Left lobe of liver (tissue), 2 donors: ENCODE data around the gene ACSL5. TPM values are rescaled to one million over a fixed set of nuclear protein-coding genes. Genes with fewer than 3 reads are reported as not detected.
A peak's percentile ranks its signal among the peaks of the same experiment; 100 is the strongest.
"Not testable (repeated sequence)": the region's sequence is repeated elsewhere in the genome, so short reads cannot be mapped to it uniquely, and the experiment has no call there.

Experiments
- ATAC-seq: fragments of 200-7000 bp; cut with Tn5 transposase; one replicate; pipeline ENCODE4 v1.9.1; 2020; ENCODE audit warnings: mild to moderate bottlenecking, moderate library complexity
- DNase-seq: peaks from one replicate; pipeline ENCODE4 v3.0.0-alpha.2; 2020; ENCODE audit warnings: low spot score
- total RNA-seq: library from RNA; stranded (reverse); gene quantifications from one replicate; pipeline ENCODE4 v1.2.1, GENCODE V29; 2021
- donor health status: DM: no; HTN: no; CAD: no; lungs with moderate emphysema.
- donor health status: DM: no; HTN: yes; CAD: no.

ACSL5 gene
- total RNA-seq, 1 donor from 2014 or later, result 61.7 TPM

DNA sequence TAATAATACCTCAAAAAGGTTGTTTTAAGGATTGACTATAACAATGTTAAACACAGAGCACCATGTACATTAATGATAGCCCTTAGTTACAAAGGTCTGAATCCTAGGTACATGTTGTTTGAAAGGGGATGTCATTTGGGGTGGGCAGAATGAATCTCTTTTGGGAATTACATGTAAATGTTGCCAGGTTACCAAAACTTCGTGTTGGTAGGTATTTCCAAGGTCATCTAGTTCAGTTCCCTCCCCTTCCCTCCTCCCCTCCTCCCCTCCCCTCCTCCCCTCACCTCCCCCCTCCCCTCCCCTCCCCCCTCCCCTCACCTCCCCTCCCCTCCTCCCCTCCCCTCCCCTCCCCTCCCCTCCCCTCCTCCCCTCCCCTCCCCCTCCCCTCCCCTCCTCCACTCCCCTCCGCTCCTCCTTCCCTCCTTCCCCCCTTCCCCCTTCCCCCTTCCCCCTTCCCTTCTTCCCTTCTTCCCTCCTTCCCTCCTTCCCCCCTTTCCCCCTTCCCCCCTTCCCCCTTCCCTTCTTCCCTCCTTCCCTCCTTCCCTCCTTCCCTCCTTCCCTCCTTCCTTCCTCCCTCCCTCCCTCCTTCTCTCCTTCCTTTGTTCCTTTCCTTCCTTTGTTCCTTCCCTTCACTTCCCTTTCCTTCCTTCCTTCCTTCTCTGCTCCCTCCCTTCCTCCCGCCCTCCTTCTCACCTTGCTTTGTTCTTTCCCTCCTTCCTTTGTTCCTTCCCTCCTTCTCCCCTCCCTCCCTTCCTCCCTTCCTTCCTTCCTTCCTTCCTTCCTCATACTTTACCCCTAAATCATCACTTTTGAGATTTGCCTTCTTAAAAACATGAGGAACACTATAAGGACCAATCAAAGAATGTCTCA lies 81.2 kb downstream of the ACSL5 start:
- DNase-seq (no peak), ATAC-seq (no peak)

DNA sequence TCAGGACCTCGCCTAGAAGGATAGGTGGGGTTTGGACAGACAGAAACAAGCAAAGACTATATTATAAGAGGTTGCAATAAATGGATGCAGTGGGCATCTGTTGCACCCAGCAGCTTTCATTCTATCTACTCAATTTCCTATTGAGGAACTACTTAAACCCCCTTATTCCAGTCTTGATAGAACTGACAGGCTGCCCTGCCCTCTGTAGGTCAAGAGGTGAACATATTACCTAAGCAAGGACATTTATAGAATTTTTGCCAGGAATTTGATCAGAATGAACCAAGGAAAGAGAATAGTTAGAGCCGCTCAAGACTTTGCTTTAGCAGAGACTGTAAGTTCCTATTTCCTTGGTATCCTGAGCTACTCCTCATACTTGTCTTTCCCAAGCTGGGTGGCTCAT lies 82.6 kb downstream of the ACSL5 start:
- DNase-seq (no peak), ATAC-seq (no peak)

DNA sequence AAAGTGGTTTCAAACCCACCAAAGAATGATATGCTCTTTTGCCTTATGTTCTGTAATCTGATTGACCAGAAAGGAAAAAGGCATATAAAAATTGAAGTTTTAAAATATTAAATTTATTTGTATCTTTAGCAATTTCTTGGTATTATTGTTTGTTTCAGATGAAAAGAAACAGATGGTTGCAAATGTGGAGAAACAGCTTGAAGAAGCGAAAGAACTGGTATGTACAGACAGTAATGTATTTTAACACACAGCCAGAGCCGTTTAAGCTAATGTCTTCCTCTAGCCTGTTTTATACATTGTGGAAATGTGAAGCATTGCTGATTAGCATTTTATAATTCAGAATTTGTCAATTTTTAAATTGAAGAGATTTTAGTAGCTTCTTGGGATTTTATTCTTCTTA lies 86.5 kb downstream of the ACSL5 start:
- no peak for DNase-seq
- no peak for ATAC-seq

DNA sequence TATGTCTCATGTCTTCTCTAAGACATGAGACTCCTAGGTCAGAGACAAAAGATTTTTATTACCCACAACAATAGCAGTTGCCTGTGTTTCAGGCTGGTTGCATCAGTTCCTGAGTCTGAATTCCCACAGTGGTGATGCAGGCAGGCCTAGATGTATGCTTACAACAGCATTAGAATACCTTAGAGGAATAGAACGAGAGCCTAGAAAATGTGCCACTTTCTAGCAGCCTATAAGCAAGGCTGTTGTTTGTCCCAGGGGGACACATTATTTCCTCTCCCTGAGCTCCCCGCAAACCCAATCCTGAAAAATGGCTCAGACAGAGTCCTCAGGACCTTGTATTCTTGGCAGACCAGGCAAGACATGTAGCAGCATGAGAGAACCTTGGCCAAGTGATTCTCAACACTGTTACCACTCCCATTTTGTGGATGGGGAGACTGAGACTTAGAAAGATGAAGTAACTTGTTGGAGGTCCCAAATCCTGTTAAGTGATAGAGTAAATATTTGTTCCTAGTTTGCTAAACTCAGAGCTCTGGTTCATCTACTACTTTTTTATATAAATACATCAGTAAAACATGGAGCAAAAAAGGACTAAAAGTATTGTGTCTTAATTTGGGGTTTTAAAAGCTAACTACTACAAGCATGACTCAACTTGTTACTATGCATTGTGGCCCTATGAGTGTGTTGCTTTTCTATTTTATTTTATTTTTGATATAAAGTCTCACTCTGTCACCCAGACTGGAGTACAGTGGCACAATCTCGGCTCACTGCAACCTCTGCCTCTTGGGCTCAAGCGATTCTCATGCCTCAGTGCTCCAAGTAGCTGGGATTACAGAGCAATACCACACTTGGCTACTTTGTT lies 87.3 kb downstream of the ACSL5 start:
- DNase-seq, result no peak
- ATAC-seq, result no peak

DNA sequence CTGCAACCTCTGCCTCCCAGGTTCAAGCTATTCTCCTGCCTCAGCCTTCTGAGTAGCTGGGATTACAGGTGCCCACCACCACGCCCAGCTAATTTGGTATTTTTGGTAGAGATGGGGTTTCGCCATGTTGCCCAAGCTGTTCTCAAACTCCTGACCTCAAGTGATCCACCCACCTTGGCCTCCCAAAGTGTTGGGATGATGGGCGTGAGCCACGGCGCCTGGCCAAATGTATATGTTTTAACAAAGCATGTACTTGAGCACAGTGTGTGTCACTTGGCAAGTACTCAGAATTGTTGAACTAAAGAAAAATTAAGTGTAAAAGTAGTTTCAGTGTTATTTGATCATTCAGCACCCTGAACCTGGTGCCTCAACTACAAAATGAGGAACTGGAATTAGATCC lies 90.2 kb downstream of the ACSL5 start:
- not testable (repeated sequence) for DNase-seq, ATAC-seq

DNA sequence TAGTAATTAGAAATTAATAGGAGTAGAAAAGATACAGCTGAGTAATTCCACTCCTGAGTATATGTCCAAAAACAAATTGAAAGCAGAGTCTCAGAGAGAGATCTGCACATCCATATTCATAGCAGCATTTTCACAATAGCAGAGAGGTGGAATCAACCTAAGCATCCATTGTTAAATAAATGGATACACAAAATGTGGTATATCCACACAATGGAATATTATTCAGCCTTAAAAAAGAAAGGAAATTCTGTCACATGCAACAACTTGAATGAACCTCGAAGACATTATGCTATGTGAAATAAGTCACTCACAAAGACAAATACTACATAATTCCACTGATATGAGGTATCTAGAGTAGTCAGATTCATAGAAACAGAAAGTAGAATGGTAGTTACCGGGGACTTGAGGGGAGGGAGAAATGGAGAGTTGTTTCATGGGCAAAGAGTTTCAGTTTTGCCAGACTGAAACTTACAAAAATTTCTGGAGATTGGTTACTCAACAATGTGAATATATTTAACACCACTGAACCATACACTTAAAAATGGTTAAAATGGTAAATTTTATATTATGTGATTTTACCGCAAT lies 91.5 kb downstream of the ACSL5 start:
- DNase-seq (no peak), ATAC-seq (no peak)

DNA sequence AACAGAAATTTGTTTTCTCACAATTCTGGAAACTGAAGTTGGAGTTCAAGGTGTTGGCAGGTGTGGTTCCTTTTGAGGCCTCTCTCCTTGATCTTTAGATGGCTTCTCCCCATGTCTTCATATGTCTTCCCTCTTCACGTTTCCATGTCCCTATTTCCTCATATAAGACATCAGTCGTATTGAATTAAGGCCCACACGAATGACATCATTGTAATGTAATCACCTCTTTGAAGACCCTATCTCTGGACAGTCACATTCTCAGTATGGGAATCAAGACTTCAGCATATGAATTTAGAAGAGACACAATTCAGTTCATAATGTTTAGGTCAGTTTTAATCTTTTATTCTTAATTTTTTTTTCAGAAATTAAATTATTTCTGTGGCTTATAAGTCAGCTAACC lies 92.9 kb downstream of the ACSL5 start:
- ATAC-seq, result no peak
- no peak for DNase-seq

DNA sequence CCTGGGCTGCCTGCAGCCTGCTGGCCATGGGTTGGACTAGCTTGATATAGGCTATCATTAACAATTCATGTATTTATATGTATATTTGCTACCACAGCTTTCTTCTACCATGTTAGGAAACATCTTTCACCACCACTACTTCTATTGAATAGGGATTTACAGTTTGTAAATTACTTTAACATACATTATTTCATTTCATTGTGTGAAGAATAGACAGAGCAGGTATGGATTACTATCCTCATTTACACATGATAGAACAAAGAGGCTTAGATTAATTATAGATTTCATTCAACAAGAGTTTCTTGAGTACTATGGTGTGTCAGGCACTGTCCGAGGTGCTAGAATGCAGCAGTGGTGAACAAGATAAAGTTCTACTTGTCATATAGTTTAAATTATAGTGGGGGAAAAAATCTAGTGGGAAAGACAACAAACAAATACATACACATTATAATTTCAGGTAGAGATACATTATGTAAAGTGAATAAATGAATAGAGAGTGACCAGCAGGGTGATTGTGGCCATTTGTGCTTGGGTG lies 93.7 kb downstream of the ACSL5 start:
- no peak for ATAC-seq
- no peak for DNase-seq

DNA sequence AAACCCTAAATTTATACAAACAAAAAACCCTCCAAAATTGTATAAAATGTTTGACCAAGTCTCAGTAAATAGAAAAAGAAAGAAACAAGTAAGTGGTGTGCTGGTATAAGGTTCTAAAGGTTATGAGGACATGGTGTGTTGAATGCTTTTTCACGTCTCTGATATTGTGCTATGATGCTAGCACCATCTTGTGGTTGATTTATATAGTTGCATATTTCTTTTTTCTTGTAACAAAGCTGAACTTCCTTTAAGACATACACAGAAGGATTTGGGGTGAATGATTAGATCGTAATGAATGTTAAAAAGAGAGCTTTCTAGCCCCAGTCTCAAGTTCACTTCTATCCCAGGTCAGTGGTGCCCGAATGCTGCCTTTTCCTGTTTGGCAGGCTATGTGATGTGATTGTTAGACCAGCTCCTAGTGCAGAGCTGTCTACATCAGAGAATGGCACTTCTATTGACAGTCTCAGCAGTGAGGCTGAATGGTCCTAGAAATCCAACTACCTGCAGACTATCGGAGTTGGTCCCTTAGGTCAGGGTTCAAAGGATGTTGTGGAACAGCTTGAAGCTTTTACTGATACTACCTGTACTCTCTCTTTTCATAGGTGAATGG lies 98.1 kb downstream of the ACSL5 start:
- no peak for DNase-seq
- ATAC-seq, result peak; percentile 93

DNA sequence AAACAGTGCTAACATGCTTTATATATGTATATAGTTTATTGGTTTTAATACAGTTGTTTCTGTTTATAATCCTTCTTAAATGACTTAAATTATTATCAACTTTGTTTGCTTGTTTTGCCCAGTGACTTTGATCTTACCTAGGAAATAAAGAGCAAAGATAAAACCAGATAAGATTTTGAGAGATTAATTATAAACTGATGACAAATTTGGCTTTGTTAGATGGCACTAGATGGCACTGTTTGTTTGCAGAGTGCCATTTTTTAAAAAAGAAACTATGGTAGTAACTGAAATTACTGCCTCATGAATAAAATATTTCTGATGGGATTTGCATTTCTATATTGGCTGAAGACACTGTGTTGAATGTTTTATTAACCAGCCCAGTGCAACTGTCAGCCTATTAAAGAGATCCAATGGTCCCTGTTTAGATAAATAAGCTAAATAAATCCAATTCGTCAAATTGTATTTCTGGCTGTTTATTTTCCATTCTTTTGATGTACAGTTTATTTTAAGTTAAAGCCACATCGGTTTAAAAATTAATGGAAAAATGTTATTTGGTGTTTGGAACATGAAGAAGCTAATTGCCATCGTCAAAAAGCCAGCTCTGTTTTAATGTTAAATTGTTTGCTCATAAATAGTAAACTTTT lies 101.8 kb downstream of the ACSL5 start:
- DNase-seq, result no peak
- peak; percentile 55 for ATAC-seq

Other genes with a start within 250 kb of the ACSL5 start
- gene GPAM, start 190.4 kb upstream of the ACSL5 start, total RNA-seq, result 276 TPM
- 0.13 TPM for gene TECTB, start 90.7 kb upstream of the ACSL5 start, total RNA-seq
- gene ZDHHC6, start 72.8 kb downstream of the ACSL5 start, total RNA-seq, result 11.4 TPM
- 9.9 TPM for gene VTI1A, start 73.1 kb downstream of the ACSL5 start, total RNA-seq